HL-60 (cell line): ENCODE data around the gene ARIH1.

Experiments
- DNase-seq, 2 experiments: peaks; one replicate each; pipeline ENCODE4 v3.0.0-alpha.2; 2010 to 2020; ENCODE audit warnings: low read depth in 1 of 2, low spot score in 1 of 2
- H3K27ac ChIP-seq: fragments of 250-450 bp; sonication (Bioruptor Pico); replicated peaks from 2 replicates; pipeline ENCODE4 v1.5.1; 2020; ENCODE audit warnings: mild to moderate bottlenecking, moderate library complexity
- H3K27me3 ChIP-seq: fragments of 250-450 bp; sonication (Bioruptor Pico); 2 replicates; pipeline ENCODE4 v1.5.1; 2021; ENCODE audit warnings: mild to moderate bottlenecking, moderate library complexity; ENCODE audit not compliant: insufficient read depth, poor library complexity, severe bottlenecking
- H3K4me3 ChIP-seq: replicated peaks from 2 replicates; pipeline ENCODE4 v1.5.1; 2011; ENCODE audit warnings: mild to moderate bottlenecking, control low read depth, low read length; ENCODE audit not compliant: insufficient read depth
- GABPA ChIP-seq: IDR thresholded peaks from 2 replicates; pipeline ENCODE4 v1.6.1; 2012; ENCODE audit warnings: low read depth
- POLR2AphosphoS5 ChIP-seq: IDR thresholded peaks from 2 replicates; pipeline ENCODE4 v1.6.1; 2012; ENCODE audit warnings: low read depth
- SPI1 ChIP-seq: IDR thresholded peaks from 2 replicates; pipeline ENCODE4 v1.6.1; 2012; ENCODE audit warnings: low read depth, mild to moderate bottlenecking, borderline replicate concordance
- TF ChIP-seq, protein P1 (sequence below): IDR thresholded peaks from 2 replicates; pipeline ENCODE4 v1.6.1; 2012; ENCODE audit warnings: low read depth; ENCODE audit not compliant: insufficient replicate concordance
- TF ChIP-seq, protein P2 (sequence below): IDR thresholded peaks from one replicate; pipeline ENCODE4 v1.5.1; 2011; ENCODE audit warnings: low read length, control low read depth, inconsistent platforms; ENCODE audit not compliant: insufficient read depth

ARIH1 gene

DNA sequence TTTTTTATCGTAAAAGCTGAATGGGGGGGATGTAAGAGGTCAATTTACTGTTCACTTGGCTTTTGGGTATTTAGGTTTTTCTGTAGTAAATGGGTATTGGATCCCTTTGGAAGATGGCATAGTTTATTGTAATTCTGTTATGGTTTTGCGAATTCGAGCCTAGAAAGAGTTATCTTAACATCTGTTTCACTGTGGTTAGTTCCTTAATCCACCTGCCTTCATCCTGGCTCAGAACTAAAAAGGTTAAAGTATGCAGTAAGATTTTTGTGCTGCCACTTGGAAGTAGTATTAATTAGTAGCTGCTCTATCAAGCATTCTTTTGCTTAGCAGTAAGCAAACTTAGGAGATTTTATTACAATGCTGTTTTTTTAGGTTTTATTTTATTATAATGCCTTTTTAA is 62.4 kb downstream of the ARIH1 start:
- no peak overlapping the region for H3K27ac ChIP-seq
- TF ChIP-seq POLR2AphosphoS5 (no peak), SPI1 (no peak), GABPA (no peak)
- TF ChIP-seq, protein P1, sequence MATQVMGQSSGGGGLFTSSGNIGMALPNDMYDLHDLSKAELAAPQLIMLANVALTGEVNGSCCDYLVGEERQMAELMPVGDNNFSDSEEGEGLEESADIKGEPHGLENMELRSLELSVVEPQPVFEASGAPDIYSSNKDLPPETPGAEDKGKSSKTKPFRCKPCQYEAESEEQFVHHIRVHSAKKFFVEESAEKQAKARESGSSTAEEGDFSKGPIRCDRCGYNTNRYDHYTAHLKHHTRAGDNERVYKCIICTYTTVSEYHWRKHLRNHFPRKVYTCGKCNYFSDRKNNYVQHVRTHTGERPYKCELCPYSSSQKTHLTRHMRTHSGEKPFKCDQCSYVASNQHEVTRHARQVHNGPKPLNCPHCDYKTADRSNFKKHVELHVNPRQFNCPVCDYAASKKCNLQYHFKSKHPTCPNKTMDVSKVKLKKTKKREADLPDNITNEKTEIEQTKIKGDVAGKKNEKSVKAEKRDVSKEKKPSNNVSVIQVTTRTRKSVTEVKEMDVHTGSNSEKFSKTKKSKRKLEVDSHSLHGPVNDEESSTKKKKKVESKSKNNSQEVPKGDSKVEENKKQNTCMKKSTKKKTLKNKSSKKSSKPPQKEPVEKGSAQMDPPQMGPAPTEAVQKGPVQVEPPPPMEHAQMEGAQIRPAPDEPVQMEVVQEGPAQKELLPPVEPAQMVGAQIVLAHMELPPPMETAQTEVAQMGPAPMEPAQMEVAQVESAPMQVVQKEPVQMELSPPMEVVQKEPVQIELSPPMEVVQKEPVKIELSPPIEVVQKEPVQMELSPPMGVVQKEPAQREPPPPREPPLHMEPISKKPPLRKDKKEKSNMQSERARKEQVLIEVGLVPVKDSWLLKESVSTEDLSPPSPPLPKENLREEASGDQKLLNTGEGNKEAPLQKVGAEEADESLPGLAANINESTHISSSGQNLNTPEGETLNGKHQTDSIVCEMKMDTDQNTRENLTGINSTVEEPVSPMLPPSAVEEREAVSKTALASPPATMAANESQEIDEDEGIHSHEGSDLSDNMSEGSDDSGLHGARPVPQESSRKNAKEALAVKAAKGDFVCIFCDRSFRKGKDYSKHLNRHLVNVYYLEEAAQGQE: no peak
- TF ChIP-seq, protein P2, sequence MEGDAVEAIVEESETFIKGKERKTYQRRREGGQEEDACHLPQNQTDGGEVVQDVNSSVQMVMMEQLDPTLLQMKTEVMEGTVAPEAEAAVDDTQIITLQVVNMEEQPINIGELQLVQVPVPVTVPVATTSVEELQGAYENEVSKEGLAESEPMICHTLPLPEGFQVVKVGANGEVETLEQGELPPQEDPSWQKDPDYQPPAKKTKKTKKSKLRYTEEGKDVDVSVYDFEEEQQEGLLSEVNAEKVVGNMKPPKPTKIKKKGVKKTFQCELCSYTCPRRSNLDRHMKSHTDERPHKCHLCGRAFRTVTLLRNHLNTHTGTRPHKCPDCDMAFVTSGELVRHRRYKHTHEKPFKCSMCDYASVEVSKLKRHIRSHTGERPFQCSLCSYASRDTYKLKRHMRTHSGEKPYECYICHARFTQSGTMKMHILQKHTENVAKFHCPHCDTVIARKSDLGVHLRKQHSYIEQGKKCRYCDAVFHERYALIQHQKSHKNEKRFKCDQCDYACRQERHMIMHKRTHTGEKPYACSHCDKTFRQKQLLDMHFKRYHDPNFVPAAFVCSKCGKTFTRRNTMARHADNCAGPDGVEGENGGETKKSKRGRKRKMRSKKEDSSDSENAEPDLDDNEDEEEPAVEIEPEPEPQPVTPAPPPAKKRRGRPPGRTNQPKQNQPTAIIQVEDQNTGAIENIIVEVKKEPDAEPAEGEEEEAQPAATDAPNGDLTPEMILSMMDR: no peak
- no peak overlapping the region for H3K4me3 ChIP-seq
- DNase-seq: no peak
- no peaks in the 10 kb centered on the region for H3K27me3 ChIP-seq

DNA sequence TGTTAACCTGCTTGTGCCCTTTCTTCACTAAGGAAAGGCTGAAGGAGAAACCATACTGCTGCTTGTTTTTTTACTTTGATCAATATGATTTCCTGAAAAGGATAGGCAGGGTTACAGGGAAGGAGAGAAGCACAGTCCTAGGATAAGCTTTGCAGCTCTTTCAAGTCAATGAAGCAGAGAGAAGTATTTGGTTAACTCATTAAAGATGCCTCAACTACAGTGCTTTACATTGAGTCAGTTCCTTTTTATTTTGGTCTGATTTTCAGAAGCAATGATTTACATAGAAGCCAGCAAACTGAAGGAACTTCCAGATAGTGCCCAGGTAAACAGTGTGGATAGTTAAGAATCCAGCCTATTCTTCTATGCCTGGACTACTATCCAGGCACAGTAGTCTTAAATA is 64.8 kb downstream of the ARIH1 start:
- TF ChIP-seq POLR2AphosphoS5: no peak
- TF ChIP-seq, protein P1: no peak
- TF ChIP-seq, protein P2: no peak
- TF ChIP-seq GABPA: no peak
- no peak for TF ChIP-seq SPI1
- H3K27me3 ChIP-seq: no peaks in the 10 kb centered on the region
- DNase-seq: no peak
- no peak overlapping the region for H3K4me3 ChIP-seq
- H3K27ac ChIP-seq: no peak overlapping the region

DNA sequence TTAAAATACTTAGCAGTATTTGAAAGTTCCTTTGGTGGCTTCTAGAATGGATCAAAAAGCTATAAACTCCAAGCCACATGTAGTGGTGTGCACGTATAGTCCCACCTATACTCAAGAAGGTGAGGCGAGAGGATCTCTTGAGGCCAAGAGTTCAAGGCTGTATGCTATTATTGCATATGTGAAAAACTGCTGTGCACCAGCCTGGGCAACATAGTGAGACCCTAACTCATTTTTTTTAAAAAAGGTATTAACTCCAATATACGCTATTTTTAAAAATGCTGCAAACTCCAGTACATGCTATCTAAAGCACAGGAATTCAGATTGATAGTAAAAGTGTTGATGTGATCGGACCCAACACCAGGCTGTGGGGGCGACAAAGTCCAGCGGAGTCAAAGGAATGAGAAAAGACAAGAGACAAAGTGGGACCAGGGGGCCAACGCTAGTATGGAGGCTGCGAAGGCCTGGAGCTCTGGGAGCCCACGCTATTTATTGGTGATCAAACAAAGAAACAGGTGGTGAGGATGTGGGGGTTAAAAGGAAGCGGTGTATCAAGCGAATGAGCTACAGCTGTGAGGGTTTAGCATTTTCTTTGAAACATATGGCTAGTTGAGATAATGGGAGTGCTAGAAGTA is 66.6 kb downstream of the ARIH1 start:
- DNase-seq: no peak
- no peak overlapping the region for H3K4me3 ChIP-seq
- H3K27me3 ChIP-seq: no peaks in the 10 kb centered on the region
- TF ChIP-seq, protein P1: no peak
- no peak for TF ChIP-seq POLR2AphosphoS5
- no peak for TF ChIP-seq GABPA
- no peak for TF ChIP-seq SPI1
- TF ChIP-seq, protein P2: no peak
- no peak overlapping the region for H3K27ac ChIP-seq
